Stimulated activated CD4-positive, alpha-beta T cell treated with anti-CD3 and anti-CD28 coated beads, Interleukin-4, amount 100 ng/mL, for 48 hours (primary cell): Measurements from ENCODE around the gene TMEM252.
A peak's percentile ranks its signal among the peaks of the same experiment; 100 is the strongest.

Experiments used
- DNase-seq, 2 donors: peaks; one replicate each; pipeline ENCODE4 v3.0.0-alpha.2; 2020; ENCODE audit warnings: low read depth in 2 of 2

The TMEM252 gene

GRCh38 chr9:68540712-68541535 lies at the start of gene TMEM252:
Gene TMEM252 (minus strand): TSS chr9:68540883. CDS start chr9:68540814, 69 bp downstream.
- no peak for DNase-seq

DNA sequence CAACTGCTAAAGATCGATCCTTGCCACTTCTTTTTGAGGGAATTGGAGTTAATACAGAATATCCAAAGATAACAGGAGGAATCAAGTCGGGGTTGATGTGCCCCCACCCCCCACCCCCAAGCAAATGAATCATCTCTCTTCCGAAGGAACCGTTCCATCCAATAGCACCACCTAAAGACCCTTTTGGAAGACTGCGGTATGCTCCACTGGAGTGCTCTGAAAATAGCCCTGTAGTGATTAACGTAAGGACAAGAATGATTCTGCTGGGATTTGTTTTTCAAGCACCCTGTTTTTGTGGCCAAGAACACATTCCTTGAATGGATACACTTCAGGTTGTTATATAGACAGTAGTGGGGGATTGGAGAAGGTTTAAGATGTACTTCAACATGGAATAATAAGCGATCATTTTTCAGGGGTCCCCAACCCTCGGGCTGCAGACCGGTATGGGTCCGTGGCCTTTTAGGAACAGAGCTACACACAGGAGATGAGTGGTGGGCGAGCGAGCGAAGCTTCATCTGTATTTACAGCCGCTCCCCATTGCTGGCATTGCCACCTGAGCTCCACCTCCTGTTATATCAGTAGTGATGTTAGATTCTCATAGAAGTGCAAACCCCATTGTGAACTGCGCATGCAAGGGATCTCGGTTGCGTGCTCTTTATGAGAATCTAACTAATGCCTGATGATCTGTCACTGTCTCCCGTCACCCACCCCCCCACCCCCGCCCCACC lies 44.5 kb upstream of the TMEM252 start:
- no peak for DNase-seq

DNA sequence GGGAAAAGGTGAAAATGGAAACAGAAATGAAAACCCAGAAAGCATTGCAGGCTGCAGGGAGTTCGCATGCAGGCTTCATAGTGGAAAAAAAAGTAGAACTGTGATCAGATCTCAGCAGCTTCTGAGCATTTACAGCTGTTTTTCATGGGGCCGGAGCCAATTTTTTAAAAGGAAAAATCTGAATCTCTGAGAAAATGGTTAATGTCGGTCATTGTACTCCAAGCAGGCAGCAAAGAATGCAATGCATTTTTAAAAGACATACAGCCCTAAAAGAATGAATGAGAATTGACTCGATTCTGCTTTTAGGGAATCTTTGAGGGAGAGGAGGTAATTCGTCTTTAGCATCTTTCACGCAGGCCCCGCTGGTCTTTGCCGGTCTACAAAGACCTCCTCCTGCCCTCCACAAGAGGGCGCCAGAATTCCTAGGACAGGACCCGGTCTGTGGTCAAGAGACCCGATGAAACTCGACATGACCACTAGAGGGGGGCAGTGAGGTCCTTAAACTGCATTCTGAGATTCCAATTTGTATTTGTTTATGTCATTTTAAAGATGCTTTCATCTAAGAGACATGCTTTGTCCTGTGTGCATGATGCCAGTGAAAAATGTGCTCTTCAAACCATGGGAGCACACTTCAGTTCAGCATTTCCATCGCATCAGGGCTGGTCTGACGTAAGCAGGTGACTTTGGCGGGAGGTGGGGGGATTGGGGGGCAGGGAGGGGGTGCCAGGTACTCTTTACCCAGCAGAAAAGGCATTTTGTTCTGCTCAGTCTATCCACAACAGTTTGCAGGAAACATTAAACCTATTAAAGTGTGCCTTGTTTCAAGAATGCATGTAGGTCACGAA lies 43.7 kb upstream of the TMEM252 start:
- peak; percentile 71 to 77 for DNase-seq

- DNase-seq = no peak
These were observed 41.0 kb upstream of the TMEM252 start for GRCh38 chr9:68581696-68582095.

DNA sequence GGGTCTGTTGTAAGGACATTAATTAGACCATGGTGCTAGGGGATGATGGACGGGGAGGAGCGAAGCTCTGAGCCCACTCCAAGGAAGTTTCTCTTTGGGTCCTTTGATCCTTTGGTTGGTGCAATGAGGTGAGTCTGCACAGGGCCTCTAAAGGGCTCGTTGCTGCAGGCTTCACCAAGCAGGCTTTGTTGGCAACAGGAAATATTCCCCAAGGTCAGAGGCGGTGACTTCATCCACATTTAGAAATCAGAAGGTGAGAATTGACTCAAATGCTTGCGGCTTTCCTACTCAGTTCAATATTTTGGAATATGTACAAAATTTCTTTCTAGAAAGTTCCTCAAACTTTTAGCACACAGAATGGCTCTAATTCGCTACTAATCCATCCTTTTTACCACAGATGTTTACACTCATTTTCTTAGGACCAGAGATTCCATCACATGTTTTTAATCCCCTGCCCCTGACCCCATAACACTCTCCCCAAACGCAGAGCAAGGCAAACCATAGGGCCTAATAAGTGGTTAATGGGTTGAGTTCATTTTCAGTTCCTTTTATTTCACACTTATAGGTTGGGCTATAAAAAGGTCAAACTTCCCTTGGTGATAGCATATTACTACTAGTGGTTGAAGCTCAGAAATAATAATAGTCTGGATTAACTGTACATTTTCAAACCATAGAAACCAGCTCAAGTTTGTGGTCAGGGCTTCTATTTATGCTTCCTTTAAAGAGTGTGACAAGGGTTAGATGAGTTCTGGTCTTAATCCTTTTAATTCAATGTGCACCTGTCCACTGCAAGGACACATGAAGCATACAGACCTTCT lies 37.3 kb upstream of the TMEM252 start:
- no peak for DNase-seq

DNA sequence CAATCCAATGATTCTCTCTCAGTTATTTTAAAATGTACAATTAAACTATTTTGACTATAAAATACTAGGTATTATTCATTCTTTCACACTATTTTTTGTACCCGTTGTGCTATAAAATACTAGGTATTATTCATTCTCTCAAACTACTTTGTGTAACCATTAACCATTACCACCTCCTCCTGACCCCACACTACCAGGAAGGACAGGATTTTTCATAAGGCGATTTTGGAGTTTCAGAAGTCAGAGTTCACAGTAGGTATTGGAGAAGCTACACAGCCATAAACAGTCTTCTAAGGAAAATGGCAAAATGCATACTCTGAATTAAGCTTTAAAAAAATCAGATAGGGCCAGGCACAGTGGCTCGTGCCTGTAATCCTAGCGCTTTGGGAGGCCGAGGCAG lies 35.1 kb upstream of the TMEM252 start:
- DNase-seq = no peak

- no peak for DNase-seq
These were observed 33.5 kb upstream of the TMEM252 start for GRCh38 chr9:68574150-68574549.

DNA sequence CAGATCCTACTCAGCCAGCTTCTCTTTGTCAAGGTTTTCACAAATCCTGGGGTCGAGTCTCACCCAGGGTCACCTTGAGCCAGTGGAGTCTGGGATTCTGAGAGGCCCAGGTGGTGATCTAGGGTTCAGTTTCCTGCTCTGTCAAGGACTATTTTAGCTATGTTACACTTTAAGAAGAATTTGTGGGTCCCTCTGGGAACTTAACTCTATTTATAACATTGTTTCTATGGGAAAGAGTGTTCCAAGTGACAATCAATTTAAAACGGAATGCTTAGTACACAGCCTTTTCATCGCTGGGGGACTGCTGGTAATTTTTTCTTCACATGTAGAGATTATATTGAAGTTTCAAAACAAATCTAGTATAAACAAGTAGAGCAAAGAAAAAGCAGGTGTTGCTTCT lies 26.9 kb upstream of the TMEM252 start:
- no peak for DNase-seq

GRCh38 chr9:68562461-68562860 lies 21.8 kb upstream of the TMEM252 start:
- DNase-seq = no peak

DNA sequence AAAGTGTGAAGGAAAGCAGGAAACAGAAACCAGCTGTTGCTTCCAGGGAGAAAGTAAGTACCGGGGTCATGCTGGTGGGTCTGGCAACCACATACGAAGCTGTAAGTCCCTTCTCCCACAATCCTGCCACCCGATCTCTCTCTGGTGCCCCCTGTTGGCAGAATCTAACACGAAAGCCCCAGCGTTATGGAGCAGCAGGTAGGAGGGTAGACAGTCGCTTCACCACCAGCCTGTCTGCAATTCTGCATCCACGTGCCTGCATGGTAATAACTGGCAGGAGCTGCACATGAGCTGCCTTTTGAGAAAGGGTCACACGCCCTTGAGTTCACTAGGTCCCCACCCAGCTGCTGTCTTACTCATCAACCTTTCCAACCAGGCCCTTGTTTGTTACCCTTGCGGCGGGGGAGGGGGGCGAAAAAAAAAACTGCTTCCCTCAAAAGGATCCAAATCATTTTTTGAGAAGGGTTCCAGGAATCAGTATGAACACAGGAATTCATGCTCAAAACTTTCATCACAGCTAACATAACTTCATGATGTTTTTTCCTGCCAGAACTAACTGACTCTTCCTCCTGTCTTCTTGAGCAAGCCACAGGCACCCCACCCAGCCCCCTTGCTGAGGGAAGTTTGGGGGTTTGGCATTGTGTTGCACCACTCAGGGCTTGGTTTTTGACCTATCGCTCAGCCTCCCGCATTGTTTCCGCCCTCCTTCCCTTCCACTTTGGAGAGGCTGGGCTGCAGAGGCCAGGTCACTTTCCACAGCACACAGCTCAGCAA lies 19.6 kb upstream of the TMEM252 start:
- DNase-seq = peak; percentile 30 to 56

GRCh38 chr9:68558545-68558944 lies 17.9 kb upstream of the TMEM252 start:
- DNase-seq = no peak

GRCh38 chr9:68555437-68556150 lies 14.9 kb upstream of the TMEM252 start:
- no peak for DNase-seq

- no peak for DNase-seq
These were observed 12.2 kb upstream of the TMEM252 start for GRCh38 chr9:68552700-68553476.

DNA sequence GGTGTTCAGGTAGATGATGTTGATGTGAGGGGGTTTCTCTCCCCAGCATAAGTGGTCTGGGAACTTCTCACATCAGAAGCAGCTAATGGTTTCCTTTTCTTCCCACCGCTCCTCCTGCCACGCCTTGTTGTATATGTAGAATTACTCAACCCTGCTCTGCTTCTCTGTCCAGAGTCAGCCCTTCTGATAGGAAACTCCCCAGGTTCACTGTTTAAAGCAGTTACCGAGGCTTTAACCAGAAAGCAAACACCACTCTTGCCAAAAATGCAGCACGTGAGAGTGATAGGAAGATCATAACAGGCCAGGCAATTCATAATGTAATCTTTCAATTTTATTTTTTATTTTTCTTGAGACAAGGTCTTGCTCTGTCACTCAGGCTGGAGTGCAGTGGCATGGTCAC lies 10.5 kb upstream of the TMEM252 start:
- no peak for DNase-seq

DNA sequence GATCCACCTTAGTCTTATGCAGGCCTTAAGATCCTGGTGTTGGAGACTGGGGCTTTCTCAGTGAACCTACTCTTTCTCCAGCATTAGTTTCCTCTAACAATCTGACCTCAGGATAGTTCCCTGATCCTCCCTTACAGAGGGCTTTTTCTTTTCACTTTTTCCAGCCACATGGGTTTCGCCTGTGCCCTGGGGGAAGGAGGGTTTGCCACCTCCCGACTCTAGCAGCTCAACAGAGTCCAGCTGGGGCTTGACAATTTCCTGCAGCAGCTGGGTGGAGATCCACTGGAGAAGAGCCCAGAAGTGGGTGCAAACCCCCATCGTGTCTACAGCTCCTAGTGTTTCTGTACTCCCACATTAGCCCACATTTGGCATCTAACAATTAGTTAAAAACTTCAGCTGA lies 7.6 kb upstream of the TMEM252 start:
- DNase-seq = no peak

DNA sequence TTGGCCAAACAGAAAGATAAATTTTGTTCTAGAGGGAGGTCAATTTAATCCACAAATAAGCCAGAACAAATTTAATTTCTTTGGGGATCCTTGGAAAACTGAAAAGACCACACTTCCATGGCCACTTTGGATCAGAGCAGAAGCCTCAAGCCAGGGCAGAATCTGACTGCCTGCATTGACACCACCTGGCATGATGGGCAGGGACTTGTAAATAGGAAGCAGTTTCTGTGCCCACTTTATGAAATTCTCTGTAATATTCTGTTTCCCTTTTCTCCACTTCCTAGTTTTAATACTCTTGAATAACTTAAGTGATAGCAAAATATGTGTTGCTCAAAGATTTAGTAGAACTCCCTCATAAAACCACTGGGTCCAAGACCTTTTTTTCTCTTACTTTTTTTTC lies 6.7 kb upstream of the TMEM252 start:
- DNase-seq = no peak

DNA sequence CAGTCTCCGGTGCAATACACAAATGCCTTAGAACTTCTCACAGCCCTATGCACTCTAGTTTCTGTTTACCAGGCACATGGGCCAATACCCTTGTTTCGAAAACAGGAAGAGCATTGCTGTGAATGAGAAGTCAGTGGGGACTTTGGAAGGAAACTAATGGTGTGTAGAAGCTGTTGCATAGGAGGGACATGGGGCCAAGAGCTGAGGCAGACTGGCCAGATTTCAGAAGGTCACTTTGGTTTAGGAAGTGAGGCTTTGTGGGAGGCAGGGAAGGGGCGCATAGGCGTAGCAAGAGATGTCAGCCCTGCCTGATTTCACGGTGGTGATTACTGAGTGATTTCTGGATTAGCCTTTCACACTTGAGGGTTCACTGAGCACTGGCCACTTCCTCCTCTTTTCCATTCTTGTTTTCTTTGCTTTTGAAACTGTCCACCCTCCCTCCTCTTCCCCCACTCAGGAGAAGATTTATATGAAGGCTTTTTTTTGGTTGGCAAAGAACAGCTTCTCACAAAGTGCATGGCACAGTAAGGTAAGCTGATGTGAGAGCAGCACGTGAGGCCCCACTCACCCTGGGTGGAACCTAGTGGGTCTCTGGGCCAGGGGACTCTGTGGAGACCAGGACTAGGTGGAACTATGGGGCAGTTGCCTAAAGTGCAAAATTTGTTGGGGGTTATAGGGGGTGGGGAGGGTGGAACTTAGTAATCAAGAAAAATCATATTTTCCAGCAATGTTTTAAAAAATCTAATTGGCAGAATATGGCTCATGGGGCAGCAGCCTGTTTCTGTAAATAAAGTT lies 6.1 kb upstream of the TMEM252 start:
- no peak for DNase-seq

GRCh38 chr9:68545033-68545705 lies 4.5 kb upstream of the TMEM252 start:
- DNase-seq = no peak
